GM23248 (cell line): ENCODE results near the gene CERK. TPM values are rescaled to one million over a fixed set of nuclear protein-coding genes. Genes with fewer than 3 reads are reported as not detected.

Source experiments
- DNase-seq: peaks from one replicate; pipeline ENCODE4 v3.0.0-alpha.2; 2015
- H2AFZ ChIP-seq: fragments of 200-600 bp; sonication (generic); 2 replicates; pipeline ENCODE4 v1.6.1; 2016; ENCODE audit warnings: antibody characterized with exemption
- H3F3A ChIP-seq: fragments of 200-600 bp; sonication (generic); 2 replicates; pipeline ENCODE4 v1.6.1; 2016; ENCODE audit warnings: mild to moderate bottlenecking, antibody characterized with exemption, mixed run types; ENCODE audit not compliant: insufficient read depth
- H3K27ac ChIP-seq: fragments of 200-600 bp; sonication (generic); 2 replicates; pipeline ENCODE4 v1.5.1; 2016; ENCODE audit warnings: mild to moderate bottlenecking
- H3K27me3 ChIP-seq: fragments of 200-600 bp; sonication (generic); replicated peaks from 2 replicates; pipeline ENCODE4 v1.6.1; 2016; ENCODE audit warnings: mild to moderate bottlenecking; ENCODE audit not compliant: insufficient read depth
- H3K36me3 ChIP-seq: fragments of 200-600 bp; sonication (generic); 2 replicates; pipeline ENCODE4 v1.6.1; 2016; ENCODE audit warnings: low read depth, mild to moderate bottlenecking
- H3K4me1 ChIP-seq: fragments of 200-600 bp; sonication (generic); 2 replicates; pipeline ENCODE4 v1.6.1; 2016; ENCODE audit warnings: mild to moderate bottlenecking; ENCODE audit not compliant: insufficient read depth
- H3K4me2 ChIP-seq: fragments of 200-600 bp; sonication (generic); one replicate; pipeline ENCODE4 v1.6.1; 2016; ENCODE audit warnings: mild to moderate bottlenecking; ENCODE audit not compliant: unreplicated experiment
- H3K4me3 ChIP-seq: fragments of 200-600 bp; sonication (generic); 2 replicates; pipeline ENCODE4 v1.5.1; 2016; ENCODE audit warnings: mild to moderate bottlenecking
- H3K79me2 ChIP-seq: fragments of 200-600 bp; sonication (generic); 2 replicates; pipeline ENCODE4 v1.6.1; 2016; ENCODE audit warnings: mild to moderate bottlenecking; ENCODE audit not compliant: insufficient read depth
- H3K9ac ChIP-seq: fragments of 200-600 bp; sonication (generic); 2 replicates; pipeline ENCODE4 v1.6.1; 2016; ENCODE audit warnings: mild to moderate bottlenecking
- H3K9me2 ChIP-seq: fragments of 200-600 bp; sonication (generic); 2 replicates; pipeline ENCODE4 v1.6.1; 2016; ENCODE audit warnings: mixed run types, mild to moderate bottlenecking, moderate library complexity; ENCODE audit not compliant: insufficient read depth
- H3K9me3 ChIP-seq: fragments of 200-600 bp; sonication (generic); one replicate; pipeline ENCODE4 v1.6.1; 2017; ENCODE audit warnings: low read depth
- H4K20me1 ChIP-seq: fragments of 200-600 bp; sonication (generic); 2 replicates; pipeline ENCODE4 v1.6.0; 2016; ENCODE audit not compliant: insufficient read depth
- EZH2 ChIP-seq: fragments of 200-600 bp; sonication (generic); IDR thresholded peaks from 2 replicates; pipeline ENCODE4 v1.6.1; 2018; ENCODE audit warnings: antibody characterized with exemption, mild to moderate bottlenecking; ENCODE audit not compliant: insufficient read depth, poor library complexity, severe bottlenecking
- EZH2phosphoT487 ChIP-seq: fragments of 200-600 bp; sonication (generic); IDR thresholded peaks from 2 replicates; pipeline ENCODE4 v1.6.1; 2018; ENCODE audit warnings: antibody characterized with exemption, moderate library complexity, mild to moderate bottlenecking, low read depth; ENCODE audit not compliant: insufficient read depth
- WGBS, 2 experiments: methylation state at CpG; one replicate each; pipeline ENCODE4 v1.1.6; 2015 to 2017; ENCODE audit warnings: low lambda C conversion rate in 2 of 2, low coverage in 1 of 2; ENCODE audit errors: missing lambda C conversion rate in 2 of 2; 5-methylcytosine and 5-hydroxymethylcytosine counted together
- in situ Hi-C: fragments of 300-500 bp; cut with MboI; formaldehyde crosslinking; loops from 2 replicates; pipeline ENCODE4 v1.15.0; 2020
- polyA plus RNA-seq: library from polyadenylated mRNA; unstranded; fragments of >200 nt; fragmentation: Nextera tagmentation; extraction: Ambion mirVana; gene quantifications from 2 replicates; pipeline ENCODE4 v1.2.1, GENCODE V29; 2016
- total RNA-seq: library from RNA; depleted of rRNA; stranded (reverse); fragments of >200 nt; shearing (Covaris generic); gene quantifications from 2 replicates; pipeline ENCODE4 v1.2.3, GENCODE V29; 2014

CERK gene
- total and polyA plus RNA-seq, 2 experiments from 2014 or later, result 25.3 to 45.4 TPM

DNA sequence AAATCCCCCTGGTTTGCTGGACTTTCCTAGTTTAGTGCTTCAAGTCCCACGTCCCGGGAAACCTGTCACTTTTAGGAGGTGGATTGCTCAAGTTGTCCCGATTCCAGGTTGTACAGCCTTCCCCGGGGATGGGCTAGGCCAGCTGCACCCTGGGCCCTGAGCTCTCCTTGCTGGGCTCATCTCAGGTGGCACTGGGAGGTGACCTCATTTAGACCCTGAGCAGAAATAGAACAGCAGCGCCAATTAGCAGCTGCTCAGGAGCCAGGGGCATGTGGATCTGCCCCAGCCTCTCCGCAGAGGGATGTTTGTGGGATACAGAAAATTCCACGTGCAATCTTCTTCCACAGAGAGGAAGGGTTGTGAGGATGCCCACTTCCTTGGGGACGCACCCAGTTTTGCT is 9.6 kb upstream of the CERK start:
- Histone ChIP-seq H2AFZ (no peak overlapping the region), H3K9me3 (no peaks in the 10 kb centered on the region), H3K79me2 (no peaks in the 10 kb centered on the region), H3K4me3 (no peak overlapping the region), H3K9me2 (no peaks in the 10 kb centered on the region), H3K27me3 (no peaks in the 10 kb centered on the region), H4K20me1 (no peaks in the 10 kb centered on the region), H3K36me3 (no peaks in the 10 kb centered on the region), H3K27ac (no peak overlapping the region), H3K4me2 (no peak overlapping the region), H3K4me1 (peaks cover 23% of the 10 kb centered on the region), H3F3A (peaks cover 8% of the 10 kb centered on the region; the same call in 1 of the 2 replicates), H3K9ac (no peak overlapping the region)
- 72 to 73% methylated on average over 8 of the region's 8 CpGs for WGBS, 2 experiments
- DNase-seq, result no peak
- TF ChIP-seq EZH2phosphoT487 (no peak), EZH2 (no peak)
- in situ Hi-C loops, result no loop called here

DNA sequence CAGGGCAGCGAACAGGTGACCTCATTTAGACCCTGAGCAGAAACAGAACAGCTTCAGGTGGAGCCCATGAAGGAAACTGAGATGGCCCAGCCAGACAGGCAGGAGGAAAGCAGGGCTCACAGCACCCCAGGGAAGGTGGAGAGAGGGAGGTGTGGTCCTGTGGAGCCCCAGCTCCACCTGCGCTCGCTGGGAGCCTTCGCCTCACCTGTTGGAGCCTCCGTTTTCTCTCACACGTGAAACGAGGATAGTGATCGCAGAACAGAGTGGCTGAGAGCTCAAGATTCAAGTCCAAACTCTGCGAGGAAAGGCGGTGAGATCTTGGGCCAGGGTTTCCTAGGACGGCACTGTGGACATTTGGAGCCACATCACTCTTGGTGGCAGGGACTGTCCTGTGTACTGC is 8.6 kb upstream of the CERK start:
- Histone ChIP-seq H3K27ac (no peak overlapping the region), H2AFZ (no peak overlapping the region), H3K36me3 (no peaks in the 10 kb centered on the region), H3K4me1 (peaks cover 23% of the 10 kb centered on the region), H3K27me3 (no peaks in the 10 kb centered on the region), H4K20me1 (no peaks in the 10 kb centered on the region), H3K9me2 (no peaks in the 10 kb centered on the region), H3K4me2 (no peak overlapping the region), H3K79me2 (no peaks in the 10 kb centered on the region), H3K9me3 (no peaks in the 10 kb centered on the region), H3K4me3 (no peak overlapping the region), H3F3A (peaks cover 8% of the 10 kb centered on the region; the same call in 1 of the 2 replicates), H3K9ac (no peak overlapping the region)
- no peak for DNase-seq
- in situ Hi-C loops, result no loop called here
- WGBS, 2 experiments, result 78 to 80% methylated on average over 11 of the region's 11 CpGs
- TF ChIP-seq EZH2phosphoT487 (no peak), EZH2 (no peak)

DNA sequence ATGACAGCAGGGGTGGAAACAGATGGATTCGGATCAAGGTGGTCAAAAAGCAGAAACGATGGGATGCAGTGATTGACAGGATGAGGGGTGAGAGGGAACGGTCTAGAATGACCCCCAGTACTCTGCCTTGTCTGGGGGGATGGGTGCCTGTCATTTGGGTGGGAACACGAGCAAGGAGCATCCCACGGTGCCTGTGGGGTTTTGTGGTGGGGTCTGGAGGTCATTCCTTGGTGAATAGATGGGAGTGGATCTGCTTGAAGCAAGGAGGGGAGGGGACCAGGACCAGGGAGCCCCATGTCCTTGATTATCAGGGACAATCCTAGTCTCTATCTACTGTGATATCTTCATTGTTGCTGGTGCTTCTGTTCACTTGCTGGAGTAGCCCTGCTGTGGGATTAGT is 8.1 kb upstream of the CERK start:
- in situ Hi-C loops, result no loop called here
- TF ChIP-seq EZH2 (no peak), EZH2phosphoT487 (no peak)
- Histone ChIP-seq H3K4me2 (no peak overlapping the region), H3K9me3 (no peaks in the 10 kb centered on the region), H3K4me1 (peaks cover 23% of the 10 kb centered on the region), H3K9me2 (no peaks in the 10 kb centered on the region), H3F3A (peaks cover 8% of the 10 kb centered on the region; the same call in 1 of the 2 replicates), H3K4me3 (no peak overlapping the region), H3K36me3 (no peaks in the 10 kb centered on the region), H3K27ac (no peak overlapping the region), H4K20me1 (no peaks in the 10 kb centered on the region), H3K27me3 (no peaks in the 10 kb centered on the region), H3K79me2 (no peaks in the 10 kb centered on the region), H2AFZ (no peak overlapping the region), H3K9ac (no peak overlapping the region)
- 49 to 54% methylated on average over 5 of the region's 5 CpGs for WGBS, 2 experiments
- DNase-seq, result no peak

DNA sequence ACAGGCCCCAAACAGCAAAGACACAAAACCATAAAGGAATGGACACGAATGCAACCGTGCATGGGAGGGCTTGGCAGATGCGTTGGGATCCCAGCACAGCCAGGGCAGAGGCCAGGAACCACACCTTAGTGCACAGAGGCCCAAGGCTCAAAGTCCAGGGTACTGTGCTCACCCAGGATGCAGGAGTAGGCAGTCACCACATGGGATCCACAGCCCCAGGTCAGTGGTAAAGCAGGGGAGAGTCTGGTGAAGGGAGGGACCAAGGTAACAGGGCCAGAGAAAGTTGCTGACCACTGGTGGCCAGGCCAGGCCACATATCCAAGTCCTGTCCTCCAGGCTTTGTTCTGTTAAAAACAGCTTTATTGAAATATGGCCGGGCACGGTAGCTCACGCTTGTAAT is 6.5 kb upstream of the CERK start:
- Histone ChIP-seq H3K9me2 (no peaks in the 10 kb centered on the region), H3K27me3 (no peaks in the 10 kb centered on the region), H3K4me1 (peaks cover 11% of the 10 kb centered on the region), H3F3A (peaks cover 8% of the 10 kb centered on the region; the same call in 1 of the 2 replicates), H3K4me3 (no peak overlapping the region), H3K27ac (no peak overlapping the region), H3K79me2 (no peaks in the 10 kb centered on the region), H3K9ac (no peak overlapping the region), H3K9me3 (no peaks in the 10 kb centered on the region), H2AFZ (no peak overlapping the region), H3K36me3 (no peaks in the 10 kb centered on the region), H3K4me2 (no peak overlapping the region), H4K20me1 (no peaks in the 10 kb centered on the region)
- WGBS, 2 experiments, result 55 to 61% methylated on average over 6 of the region's 6 CpGs
- DNase-seq, result no peak
- in situ Hi-C loops, result no loop called here
- TF ChIP-seq EZH2phosphoT487 (no peak), EZH2 (no peak)

DNA sequence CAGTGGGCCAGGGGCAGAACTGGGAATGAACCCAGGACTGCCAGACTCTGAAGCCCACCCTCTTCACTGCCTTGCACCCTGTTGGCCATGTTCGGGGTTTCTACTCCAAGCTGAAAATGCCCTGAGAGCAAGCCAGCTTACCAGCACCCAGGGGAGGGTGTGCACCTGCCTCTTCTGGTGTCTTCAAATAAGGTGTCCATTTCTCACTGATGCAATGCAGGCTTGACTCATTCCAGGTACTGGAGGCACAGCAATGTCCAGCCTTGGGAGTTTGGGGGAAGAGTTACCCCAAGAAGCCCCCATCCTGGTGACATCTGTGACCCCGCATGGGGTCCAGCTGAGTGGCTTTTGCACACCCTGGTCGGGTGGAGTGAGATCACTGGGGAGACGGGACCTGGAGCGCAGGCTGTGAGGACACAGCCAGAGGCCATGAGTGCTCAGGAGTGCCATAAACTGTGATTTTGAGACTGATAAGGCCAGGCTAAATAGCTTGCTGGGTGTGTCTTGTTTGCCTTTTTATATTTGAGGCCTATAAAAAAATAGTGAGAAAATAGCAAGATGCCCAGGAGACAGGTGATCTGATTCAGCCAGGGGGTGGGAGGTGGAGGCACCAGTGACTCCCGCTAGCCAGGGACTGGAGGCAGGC is 4.6 kb upstream of the CERK start:
- no peaks in the 10 kb centered on the region for H3F3A ChIP-seq
- in situ Hi-C loops, result no loop called here
- no peak overlapping the region for H3K9ac ChIP-seq
- no peak for TF ChIP-seq EZH2
- no peak for TF ChIP-seq EZH2phosphoT487
- H3K36me3 ChIP-seq, result no peaks in the 10 kb centered on the region
- DNase-seq, result no peak
- H4K20me1 ChIP-seq, result no peaks in the 10 kb centered on the region
- H3K9me2 ChIP-seq, result no peaks in the 10 kb centered on the region
- H3K79me2 ChIP-seq, result peaks cover 7% of the 10 kb centered on the region; the same call in 1 of the 2 replicates
- 74% methylated on average over 6 of the region's 6 CpGs for WGBS, 2 experiments
- H3K27ac ChIP-seq, result no peak overlapping the region
- no peak overlapping the region for H2AFZ ChIP-seq
- H3K9me3 ChIP-seq, result no peaks in the 10 kb centered on the region
- H3K4me3 ChIP-seq, result no peak overlapping the region
- H3K27me3 ChIP-seq, result no peaks in the 10 kb centered on the region
- no peak overlapping the region for H3K4me2 ChIP-seq
- H3K4me1 ChIP-seq, result peaks cover 8% of the 10 kb centered on the region
